Measurements from ENCODE around the gene PRCC. TPM values are rescaled to one million over a fixed set of nuclear protein-coding genes. Genes with fewer than 3 reads are reported as not detected.

Gene PRCC
- total RNA-seq, 2 experiments from 2014 or later, result 49.5 to 50.0 TPM

- no peak overlapping the region for H3K27ac Mint-ChIP-seq
- no peak for TF ChIP-seq CTCF (IDR thresholded peaks at IDR 0.05)
- ChIA-PET CTCF (interaction anchor here (2.6 to 5.6 kb wide), 4 partner anchors 17 to 91 kb away, joined by 8 to 54 read pairs (median 12); partner anchors contain the start of genes HDGF and MRPL24), POLR2A (interaction anchor here (0.7 to 4.2 kb wide), 8 partner anchors 10 to 63 kb away, joined by 3 to 169 read pairs (median 4); partner anchors contain the start of genes CRABP2, HDGF, ISG20L2 and METTL25B)
- H3K27me3 Mint-ChIP-seq, result no peaks in the 10 kb centered on the region
- intact Hi-C loops (cut with DNase I, micrococcal nuclease), result loop anchor here (2.0 to 10.0 kb wide), 4 partner anchors 40 to 716 kb away; partner anchors contain the start of genes ISG20L2 (in 1 of the 2), LAMTOR2 (in 1 of the 2), MEF2D (in 1 of the 2) and METTL25B (in 1 of the 2)
- DNase-seq, result no peak
- no peaks in the 10 kb centered on the region for H3K9me3 Mint-ChIP-seq
- H3K4me1 Mint-ChIP-seq (ENCODE audit: low read depth), result peaks cover 52% of the 10 kb centered on the region
- Histone ChIP-seq H3K4me1 (ENCODE audit: insufficient read depth, low read length) (peaks cover 51% of the 10 kb centered on the region), H3K36me3 (ENCODE audit: insufficient read depth, low read length) (peaks cover 30% of the 10 kb centered on the region), H3K4me3 (ENCODE audit: low read length) (peak overlapping the region; percentile 87), H3K9me3 (ENCODE audit: control insufficient read depth in 1 of 2, insufficient read depth in 1 of 2, low read length in 2 of 2) (no peaks in the 10 kb centered on the region), H3K27ac (ENCODE audit: low read depth in 1 of 2, low read length in 2 of 2) (peak overlapping the region in 1 of 2 donors; percentile 23), H3K27me3 (ENCODE audit: control insufficient read depth in 1 of 2, insufficient read depth in 2 of 2, low read length in 2 of 2) (no peaks in the 10 kb centered on the region)
- ATAC-seq (ENCODE audit: poor library complexity), result no peak
- H3K36me3 Mint-ChIP-seq (ENCODE audit: low read depth), result peaks cover 38% of the 10 kb centered on the region
- no peak overlapping the region for H3K4me3 Mint-ChIP-seq
Observed at GRCh38 chr1:156768610-156769295, 1.4 kb downstream of the PRCC start.

- H3K4me3 ChIP-seq (ENCODE audit: low read length), result no peak overlapping the region
- H3K27me3 ChIP-seq (ENCODE audit: control insufficient read depth in 1 of 2, insufficient read depth in 2 of 2, low read length in 2 of 2), result no peaks in the 10 kb centered on the region
- DNase-seq (no peak), ATAC-seq (ENCODE audit: poor library complexity) (no peak)
- no peaks in the 10 kb centered on the region for H3K9me3 ChIP-seq (ENCODE audit: control insufficient read depth in 1 of 2, insufficient read depth in 1 of 2, low read length in 2 of 2)
- intact Hi-C loops (cut with DNase I, micrococcal nuclease), result loop anchor here in 1 of 2 experiments (5.0 kb wide), 1 partner anchor 40 kb away; no protein-coding TSS in a partner anchor
- Mint-ChIP-seq H3K4me1 (ENCODE audit: low read depth) (peaks cover 65% of the 10 kb centered on the region), H3K36me3 (ENCODE audit: low read depth) (peaks cover 45% of the 10 kb centered on the region), H3K4me3 (no peak overlapping the region), H3K27me3 (no peaks in the 10 kb centered on the region), H3K9me3 (no peaks in the 10 kb centered on the region), H3K27ac (no peak overlapping the region)
- ChIA-PET CTCF (interaction anchor here (0.6 to 1.7 kb wide), 4 partner anchors 46 to 297 kb away, joined by 3 to 11 read pairs (median 4); no protein-coding TSS in a partner anchor), POLR2A (no interaction called here)
- no peak for TF ChIP-seq CTCF (IDR thresholded peaks at IDR 0.05)
- H3K36me3 ChIP-seq (ENCODE audit: insufficient read depth, low read length), result peaks cover 32% of the 10 kb centered on the region
- no peak overlapping the region for H3K27ac ChIP-seq (ENCODE audit: low read depth in 1 of 2, low read length in 2 of 2)
- peaks cover 53% of the 10 kb centered on the region for H3K4me1 ChIP-seq (ENCODE audit: insufficient read depth, low read length)
Observed at GRCh38 chr1:156772222-156772621, 4.9 kb downstream of the PRCC start.

DNA sequence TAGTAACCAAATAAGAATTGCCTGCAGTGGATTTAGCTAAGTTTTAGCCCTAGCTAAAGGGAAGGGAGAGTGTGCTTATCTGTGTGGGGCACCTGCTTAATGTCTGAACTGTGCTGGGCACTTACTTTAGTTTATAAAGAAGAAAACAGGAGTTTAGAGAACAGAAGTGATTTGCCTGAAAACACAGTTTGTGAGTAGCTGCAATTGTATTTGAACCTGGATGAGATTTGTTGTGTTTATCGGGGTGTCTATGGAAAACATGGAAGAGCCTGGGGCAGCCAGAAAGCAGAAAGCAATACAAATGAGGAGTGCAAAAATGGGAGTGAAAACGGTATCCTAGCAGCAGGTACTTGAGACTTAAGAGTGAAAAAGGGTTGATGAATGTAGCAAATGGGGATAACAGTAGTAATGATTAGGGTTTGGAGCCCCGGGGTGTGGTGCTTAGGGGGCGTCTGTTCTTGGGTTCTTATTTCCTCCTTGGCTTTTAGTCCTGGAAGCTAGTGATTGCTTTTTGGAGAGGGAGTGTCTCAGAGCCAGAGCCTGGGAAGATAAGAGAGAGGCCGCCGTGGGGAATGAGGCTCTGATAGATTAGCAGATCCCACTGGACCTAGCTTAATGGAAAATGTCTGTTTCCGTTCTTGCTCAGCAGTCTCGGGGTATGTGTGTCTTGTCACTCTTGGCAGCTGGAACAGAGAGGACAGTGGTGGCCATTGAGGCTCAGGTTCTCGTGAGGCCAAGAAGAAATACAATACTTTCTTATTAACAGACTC lies 5.6 kb downstream of the PRCC start:
- ChIA-PET POLR2A (no interaction called here), CTCF (interaction anchor here (1.5 to 1.7 kb wide), 2 partner anchors 47 to 87 kb away, joined by 4 to 11 read pairs; no protein-coding TSS in a partner anchor)
- H3K27me3 ChIP-seq (ENCODE audit: control insufficient read depth in 1 of 2, insufficient read depth in 2 of 2, low read length in 2 of 2), result no peaks in the 10 kb centered on the region
- TF ChIP-seq CTCF (IDR thresholded peaks at IDR 0.05), result no peak
- no peak overlapping the region for H3K4me3 ChIP-seq (ENCODE audit: low read length)
- DNase-seq (no peak), ATAC-seq (ENCODE audit: poor library complexity) (no peak)
- Mint-ChIP-seq H3K27me3 (no peaks in the 10 kb centered on the region), H3K4me1 (ENCODE audit: low read depth) (peaks cover 72% of the 10 kb centered on the region), H3K9me3 (no peaks in the 10 kb centered on the region), H3K36me3 (ENCODE audit: low read depth) (peaks cover 51% of the 10 kb centered on the region), H3K4me3 (no peak overlapping the region), H3K27ac (no peak overlapping the region)
- peaks cover 50% of the 10 kb centered on the region for H3K4me1 ChIP-seq (ENCODE audit: insufficient read depth, low read length)
- no peaks in the 10 kb centered on the region for H3K9me3 ChIP-seq (ENCODE audit: control insufficient read depth in 1 of 2, insufficient read depth in 1 of 2, low read length in 2 of 2)
- H3K27ac ChIP-seq (ENCODE audit: low read depth in 1 of 2, low read length in 2 of 2), result no peak overlapping the region
- intact Hi-C loops (cut with DNase I, micrococcal nuclease), result loop anchor here in 1 of 2 experiments (5.0 kb wide), 1 partner anchor 39 kb away; no protein-coding TSS in a partner anchor
- peaks cover 32% of the 10 kb centered on the region for H3K36me3 ChIP-seq (ENCODE audit: insufficient read depth, low read length)

All from CD4-positive, alpha-beta T cell (primary cell).